HG03439 (cell line): ENCODE measurements around the gene HSPA14.
"Not testable (repeated sequence)": the region's sequence is repeated elsewhere in the genome, so short reads cannot be mapped to it uniquely, and the experiment has no call there.

Experiments
- ATAC-seq: cut with Tn5 transposase; IDR thresholded peaks from one replicate; pipeline ENCODE4 v1.9.1; 2021; ENCODE audit warnings: mild to moderate bottlenecking, moderate library complexity; ENCODE audit not compliant: unreplicated experiment

HSPA14 gene

DNA sequence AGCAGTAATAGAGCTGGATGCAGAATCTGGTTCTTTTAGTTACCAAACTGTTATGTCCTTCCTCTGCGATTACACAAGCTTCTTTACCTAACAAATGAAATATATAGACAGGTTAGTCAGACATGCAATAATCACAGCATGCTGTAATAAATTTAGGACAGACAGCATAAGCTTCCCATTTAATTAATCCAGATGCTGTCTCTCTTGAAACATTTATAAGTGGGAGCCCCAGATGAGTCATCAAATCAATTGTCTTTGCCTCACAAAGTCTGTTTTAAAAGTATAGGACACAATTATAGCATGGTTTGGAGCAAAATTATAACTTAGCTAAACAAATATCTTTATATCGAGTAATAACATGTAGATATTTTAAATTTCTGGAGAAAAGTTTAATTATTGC is 1.9 kb upstream of the HSPA14 start:
- no peak for ATAC-seq

GRCh38 chr10:14837003-14837756 is 926 bp upstream of the HSPA14 start:
- no peak for ATAC-seq

- no peak for ATAC-seq
Observed at GRCh38 chr10:14838582-14839304, 637 bp downstream of the HSPA14 start.

DNA sequence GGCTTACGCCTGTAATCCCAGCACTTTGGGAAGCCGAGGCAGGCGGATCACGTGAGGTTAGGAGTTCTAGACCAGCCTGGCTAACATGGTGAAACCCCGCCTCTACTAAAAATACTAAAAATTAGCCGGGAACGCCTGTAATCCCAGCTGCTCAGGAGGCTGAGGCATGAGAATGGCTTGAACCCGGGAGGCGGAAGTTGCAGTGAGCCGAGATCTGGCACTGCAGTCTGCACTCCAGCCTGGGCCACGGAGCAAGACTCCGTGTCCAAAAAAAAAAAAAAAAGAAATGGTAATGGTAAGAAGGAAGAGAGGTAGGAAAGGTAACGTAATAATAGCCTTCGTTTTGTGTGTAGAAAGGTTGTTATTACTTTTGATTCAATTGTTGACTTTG is 1.2 kb downstream of the HSPA14 start:
- no peak for ATAC-seq

- no peak for ATAC-seq
Observed at GRCh38 chr10:14840178-14840577, 2.1 kb downstream of the HSPA14 start.

DNA sequence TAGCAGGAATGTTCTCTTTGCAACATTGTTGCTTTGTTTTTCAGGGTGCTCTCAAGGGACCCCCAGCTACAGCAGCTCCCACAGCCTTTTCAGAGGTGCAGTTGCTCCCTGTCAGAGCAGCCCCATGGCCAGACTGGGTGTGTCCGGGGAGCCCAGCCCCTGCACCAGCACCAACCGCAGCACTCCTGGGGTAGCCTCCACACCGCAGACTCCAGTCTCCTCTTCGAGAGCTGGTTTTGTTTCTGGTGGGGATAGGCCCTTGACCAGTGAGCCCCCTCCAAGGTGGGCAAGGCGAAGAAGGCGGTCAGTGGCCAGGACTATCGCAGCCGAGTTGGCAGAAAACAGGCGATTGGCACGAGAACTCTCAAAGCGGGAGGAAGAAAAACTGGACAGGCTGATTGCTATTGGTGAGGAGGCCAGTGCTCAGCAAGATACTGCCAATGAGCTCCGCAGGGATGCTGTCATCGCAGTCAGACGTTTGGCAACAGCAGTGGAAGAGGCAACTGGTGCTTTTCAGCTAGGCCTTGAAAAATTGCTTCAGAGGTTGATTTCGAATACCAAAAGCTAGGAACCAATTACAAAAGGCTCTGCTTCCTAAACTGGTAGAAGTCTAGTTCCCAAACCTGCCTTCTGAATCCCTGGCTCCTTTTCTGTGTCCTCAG is 5.4 kb downstream of the HSPA14 start:
- no peak for ATAC-seq

- ATAC-seq = no peak
Observed at GRCh38 chr10:14844948-14845347, 6.8 kb downstream of the HSPA14 start.

DNA sequence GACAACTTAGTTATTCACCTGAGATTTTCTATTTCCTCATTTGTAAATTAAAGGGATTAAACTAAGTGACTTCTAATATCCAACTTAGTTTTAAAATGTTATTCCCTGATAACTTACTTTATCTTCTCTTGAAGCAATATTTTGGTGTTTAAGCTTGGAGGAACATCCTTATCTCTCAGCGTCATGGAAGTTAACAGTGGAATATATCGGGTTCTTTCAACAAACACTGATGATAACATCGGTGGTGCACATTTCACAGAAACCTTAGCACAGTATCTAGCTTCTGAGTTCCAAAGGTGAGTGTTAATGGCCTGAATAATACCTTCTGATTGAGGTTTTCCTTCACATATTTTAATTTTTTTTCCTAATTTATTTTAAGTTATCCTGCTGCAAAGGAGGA is 14.1 kb downstream of the HSPA14 start:
- ATAC-seq = no peak

GRCh38 chr10:14855453-14855852 is 17.3 kb downstream of the HSPA14 start:
- no peak for ATAC-seq

- ATAC-seq = no peak
Observed at GRCh38 chr10:14858338-14858960, 20.3 kb downstream of the HSPA14 start.

- no peak for ATAC-seq
Observed at GRCh38 chr10:14859043-14859442, 20.9 kb downstream of the HSPA14 start.

- ATAC-seq = no peak
Observed at GRCh38 chr10:14859775-14860174, 21.7 kb downstream of the HSPA14 start.

- no peak for ATAC-seq
Observed at GRCh38 chr10:14860791-14861190, 22.7 kb downstream of the HSPA14 start.

GRCh38 chr10:14864466-14864865 is 26.4 kb downstream of the HSPA14 start:
- not testable (repeated sequence) for ATAC-seq

DNA sequence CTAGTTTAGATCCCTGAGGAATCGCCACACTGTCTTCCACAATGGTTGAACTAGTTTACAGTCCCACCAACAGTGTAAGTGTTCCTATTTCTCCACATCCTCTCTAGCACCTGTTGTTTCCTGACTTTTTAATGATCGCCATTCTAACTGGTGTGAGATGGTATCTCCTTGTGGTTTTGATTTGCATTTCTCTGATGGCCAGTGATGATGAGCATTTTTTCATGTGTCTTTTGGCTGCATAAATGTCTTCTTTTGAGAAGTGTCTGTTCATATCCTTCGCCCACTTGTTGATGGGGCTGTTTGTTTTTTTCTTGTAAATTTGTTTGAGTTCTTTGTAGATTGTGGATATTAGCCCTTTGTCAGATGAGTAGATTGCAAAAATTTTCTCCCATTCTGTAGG is 26.8 kb downstream of the HSPA14 start:
- not testable (repeated sequence) for ATAC-seq

DNA sequence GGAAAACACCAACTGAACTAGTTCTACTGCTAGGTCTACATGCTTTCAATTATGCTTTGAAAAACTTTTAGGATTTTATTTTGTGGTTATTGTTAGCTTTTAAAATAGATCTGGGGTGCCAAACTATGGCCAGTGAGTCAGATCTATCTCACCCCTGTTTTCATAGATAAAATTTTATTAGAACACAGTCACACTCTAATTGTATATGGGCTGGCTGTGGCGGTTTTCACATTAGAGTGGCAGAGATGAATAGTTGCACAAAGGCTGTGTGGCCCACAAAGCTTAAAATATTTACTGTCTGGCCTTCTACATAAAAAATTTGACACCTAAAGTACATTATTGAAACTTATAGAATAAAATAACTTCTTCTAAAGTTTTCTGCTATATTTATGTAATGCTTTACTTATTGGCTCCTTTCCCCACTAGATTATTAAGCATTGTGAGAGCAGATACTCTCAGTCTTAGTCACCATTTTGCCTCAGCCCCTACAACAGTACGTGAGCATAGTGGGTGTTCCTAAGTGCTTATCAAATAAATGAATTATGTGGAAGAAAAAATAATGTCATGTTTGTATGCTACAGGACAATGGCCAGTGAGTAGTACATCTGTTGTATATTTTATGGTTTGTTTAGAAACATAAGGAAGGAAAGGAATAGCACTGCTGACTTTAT is 35.1 kb downstream of the HSPA14 start:
- ATAC-seq = no peak

DNA sequence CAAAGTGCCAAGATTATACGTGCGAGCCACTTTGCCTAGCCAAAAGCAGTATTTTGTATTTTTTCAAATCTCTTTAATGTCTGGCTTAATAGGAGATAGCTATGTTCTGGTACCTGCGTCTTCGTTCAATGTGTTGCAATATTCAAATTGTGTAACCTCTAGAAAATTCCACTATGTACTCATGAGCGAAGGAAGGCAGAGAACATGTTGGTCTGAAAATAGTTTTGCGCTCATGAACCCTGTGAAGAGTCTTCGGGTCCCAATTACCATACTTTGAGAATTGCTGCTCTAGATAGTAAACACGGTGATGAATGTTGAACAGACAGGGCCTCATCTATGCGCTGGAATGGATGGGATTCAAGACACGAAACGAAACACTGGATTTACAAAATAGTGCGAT is 37.8 kb downstream of the HSPA14 start:
- ATAC-seq = no peak

DNA sequence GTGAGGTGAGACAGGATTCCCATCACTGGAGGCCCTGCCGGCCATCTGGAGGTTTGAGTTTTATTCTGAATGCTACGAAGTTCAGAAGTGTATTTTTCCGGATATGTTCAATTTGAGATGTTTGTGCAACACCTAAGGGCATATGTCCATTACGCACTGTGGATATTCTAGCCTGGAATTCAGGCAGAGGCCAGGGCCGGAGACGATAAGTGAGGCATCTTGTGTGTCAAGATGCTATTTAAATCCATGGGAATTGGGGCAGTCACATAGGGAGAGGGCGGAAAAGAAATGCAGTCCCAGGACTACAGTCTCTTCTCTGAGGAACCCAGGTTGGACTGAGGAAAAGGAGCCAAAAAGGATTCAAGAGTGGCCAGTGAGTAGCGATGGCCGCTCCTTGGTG is 38.7 kb downstream of the HSPA14 start:
- no peak for ATAC-seq

DNA sequence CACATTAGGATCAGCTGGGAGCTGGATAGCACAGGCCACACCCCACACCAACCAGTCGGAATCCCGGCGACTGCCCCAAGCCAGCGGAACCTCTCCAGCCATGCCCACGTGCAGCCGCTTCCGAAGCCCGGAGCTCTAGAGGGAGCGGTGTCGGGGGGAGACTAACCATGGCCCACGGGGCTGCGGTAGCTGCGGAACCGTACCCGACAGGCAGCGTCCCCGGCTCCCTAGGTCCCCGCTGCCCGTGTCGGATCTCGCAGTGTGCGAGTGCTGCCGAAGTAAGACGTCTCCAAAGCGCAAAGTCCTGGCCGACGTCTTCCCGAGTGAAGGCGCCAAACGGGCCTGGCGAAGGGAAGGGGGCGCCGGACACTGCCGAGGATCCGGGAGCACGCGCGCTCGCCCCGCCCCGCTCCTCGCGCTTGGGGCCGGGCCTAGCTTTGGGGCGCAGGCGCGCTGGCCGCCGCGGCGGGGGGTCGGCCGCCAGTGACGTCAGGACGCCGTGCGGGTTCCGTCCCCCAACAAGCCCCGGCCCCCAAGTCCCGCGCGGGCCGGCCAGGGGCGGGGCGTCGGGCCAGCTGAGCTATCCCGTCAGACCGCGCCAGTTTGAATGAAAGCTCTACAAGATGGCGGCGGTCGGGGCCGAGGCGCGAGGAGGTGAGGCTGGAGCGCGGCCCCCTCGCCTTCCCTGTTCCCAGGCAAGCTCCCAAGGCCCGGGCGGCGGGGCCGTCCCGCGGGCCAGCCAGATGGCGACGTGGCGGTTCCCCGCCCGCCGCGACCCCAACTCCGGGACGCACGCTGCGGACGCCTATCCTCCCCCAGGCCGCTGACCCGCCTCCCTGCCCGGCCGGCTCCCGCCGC is 40.4 kb downstream of the HSPA14 start, which contains the start of gene SUV39H2:
TSS of gene SUV39H2 (plus strand) at position 601 of the 858 bp plus-strand sequence. CDS start at position 624, 23 bp downstream.
- peak; percentile 90 for ATAC-seq
